ENCODE results near the gene ZNF558.
"Not testable (repeated sequence)": the region's sequence is repeated elsewhere in the genome, so short reads cannot be mapped to it uniquely, and the experiment has no call there.

ZNF558 gene

GRCh38 chr19:8794823-8795222 is 37.3 kb downstream of the ZNF558 start:
- no peak for DNase-seq (ENCODE audit: extremely low read depth, insufficient read length)
- H3K27me3 ChIP-seq (replicated peaks; ENCODE audit: control insufficient read depth, insufficient read depth, low read length), result no peaks in the 10 kb centered on the region
- no peak overlapping the region for H3K4me3 ChIP-seq (replicated peaks; ENCODE audit: low read depth, low read length)
- H3K36me3 ChIP-seq (ENCODE audit: control insufficient read depth, insufficient read depth, low read length), result no peaks in the 10 kb centered on the region
- no peak for TF ChIP-seq CTCF (IDR thresholded peaks at IDR 0.05; ENCODE audit: insufficient read depth, low read length, poor library complexity, severe bottlenecking)

GRCh38 chr19:8773587-8773986 is 58.5 kb downstream of the ZNF558 start:
- not testable (repeated sequence) for DNase-seq (ENCODE audit: extremely low read depth, insufficient read length); H3K27me3 ChIP-seq (replicated peaks; ENCODE audit: control insufficient read depth, insufficient read depth, low read length); H3K36me3 ChIP-seq (ENCODE audit: control insufficient read depth, insufficient read depth, low read length); H3K4me3 ChIP-seq (replicated peaks; ENCODE audit: low read depth, low read length)

- H3K4me3 ChIP-seq (replicated peaks; ENCODE audit: low read depth, low read length); DNase-seq (ENCODE audit: extremely low read depth, insufficient read length): not testable (repeated sequence)
These were observed 62.8 kb downstream of the ZNF558 start for GRCh38 chr19:8769265-8769664.

DNA sequence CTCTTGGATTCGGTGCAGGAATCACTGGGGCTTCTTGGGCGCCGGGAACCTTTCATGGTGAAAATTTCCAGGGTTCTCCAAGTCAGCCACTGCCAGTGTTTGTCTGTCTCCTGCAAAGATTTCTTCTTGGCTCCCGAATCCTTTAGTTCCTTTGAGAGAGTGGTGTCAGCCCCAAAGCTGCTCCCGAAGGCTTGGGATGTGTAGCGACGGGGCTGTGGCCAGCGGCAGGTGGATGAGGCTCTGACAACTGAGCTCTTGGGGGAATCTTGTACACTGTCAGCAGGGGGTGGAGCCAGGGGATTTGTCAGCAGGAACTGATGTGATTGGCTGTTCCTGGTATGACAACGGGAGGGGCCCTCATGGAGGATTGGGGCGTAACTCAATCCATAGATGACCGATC is 64.8 kb downstream of the ZNF558 start:
- not testable (repeated sequence) for H3K27me3 ChIP-seq (replicated peaks; ENCODE audit: control insufficient read depth, insufficient read depth, low read length); DNase-seq (ENCODE audit: extremely low read depth, insufficient read length); H3K36me3 ChIP-seq (ENCODE audit: control insufficient read depth, insufficient read depth, low read length); H3K4me3 ChIP-seq (replicated peaks; ENCODE audit: low read depth, low read length)

More at GRCh38 chr19:8769265-8769664, 62.8 kb downstream of the ZNF558 start:
- H3K27me3 ChIP-seq (replicated peaks; ENCODE audit: control insufficient read depth, insufficient read depth, low read length); H3K36me3 ChIP-seq (ENCODE audit: control insufficient read depth, insufficient read depth, low read length): not testable (repeated sequence)

Data from GM06990 (cell line).